NB4 (cell line): ENCODE results near the gene FCHSD1.

ENCODE experiments used
- CTCF ChIP-seq: IDR thresholded peaks from one replicate; pipeline ENCODE4 v1.5.1; 2012; ENCODE audit warnings: low read depth, low read length
- MAX ChIP-seq: IDR thresholded peaks from 2 replicates; pipeline ENCODE4 v1.6.1; 2011; ENCODE audit warnings: low read depth, low read length
- MYC ChIP-seq: IDR thresholded peaks from 2 replicates; pipeline ENCODE4 v1.6.1; 2011; ENCODE audit warnings: low read depth, low read length
- POLR2A ChIP-seq: IDR thresholded peaks from 2 replicates; pipeline ENCODE4 v1.6.1; 2011; ENCODE audit warnings: mild to moderate bottlenecking; ENCODE audit not compliant: insufficient read length; ENCODE audit errors: extremely low read depth

DNA sequence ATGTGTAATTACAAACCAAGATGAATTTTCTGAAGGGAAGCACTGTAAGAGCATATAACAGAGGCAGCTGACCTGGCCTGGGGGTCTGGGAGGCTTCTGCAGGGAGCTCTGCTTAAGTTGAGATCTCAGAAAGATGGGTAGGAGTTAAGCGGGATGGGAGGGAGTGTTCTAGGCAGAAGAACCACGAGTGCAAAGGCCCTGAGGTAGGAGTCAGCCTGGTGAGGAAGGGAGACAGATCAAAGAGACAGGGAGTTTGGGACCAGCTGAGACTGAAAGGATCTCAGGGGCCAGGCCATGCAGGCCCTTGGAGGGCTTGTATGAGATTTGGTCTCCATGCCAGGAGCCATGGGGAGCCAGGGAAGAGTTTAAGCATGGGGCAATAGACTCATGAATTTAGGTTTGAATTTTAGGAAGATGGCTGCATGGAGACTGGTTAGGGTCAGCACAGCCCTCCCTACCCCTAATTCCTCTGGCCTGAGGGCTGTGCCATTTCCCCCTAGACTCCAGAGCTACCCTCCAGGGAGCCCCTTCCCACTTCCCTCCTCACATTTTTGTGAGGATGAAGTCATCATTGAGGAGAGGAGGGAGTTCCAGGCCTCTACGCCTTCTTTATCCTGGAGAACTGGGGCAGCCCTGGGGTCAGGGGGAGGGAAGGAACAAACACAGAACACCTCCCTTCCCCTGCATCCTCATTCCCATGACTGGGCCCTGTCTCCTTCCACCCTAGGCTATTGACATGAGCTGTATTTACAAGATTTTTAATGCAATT lies 35.6 kb upstream of the FCHSD1 start:
- TF ChIP-seq POLR2A (no peak), CTCF (no peak), MYC (no peak), MAX (no peak)
